Measurements from ENCODE around the gene NCKAP1.
"Not testable (repeated sequence)": the region's sequence is repeated elsewhere in the genome, so short reads cannot be mapped to it uniquely, and the experiment has no call there.

The NCKAP1 gene

DNA sequence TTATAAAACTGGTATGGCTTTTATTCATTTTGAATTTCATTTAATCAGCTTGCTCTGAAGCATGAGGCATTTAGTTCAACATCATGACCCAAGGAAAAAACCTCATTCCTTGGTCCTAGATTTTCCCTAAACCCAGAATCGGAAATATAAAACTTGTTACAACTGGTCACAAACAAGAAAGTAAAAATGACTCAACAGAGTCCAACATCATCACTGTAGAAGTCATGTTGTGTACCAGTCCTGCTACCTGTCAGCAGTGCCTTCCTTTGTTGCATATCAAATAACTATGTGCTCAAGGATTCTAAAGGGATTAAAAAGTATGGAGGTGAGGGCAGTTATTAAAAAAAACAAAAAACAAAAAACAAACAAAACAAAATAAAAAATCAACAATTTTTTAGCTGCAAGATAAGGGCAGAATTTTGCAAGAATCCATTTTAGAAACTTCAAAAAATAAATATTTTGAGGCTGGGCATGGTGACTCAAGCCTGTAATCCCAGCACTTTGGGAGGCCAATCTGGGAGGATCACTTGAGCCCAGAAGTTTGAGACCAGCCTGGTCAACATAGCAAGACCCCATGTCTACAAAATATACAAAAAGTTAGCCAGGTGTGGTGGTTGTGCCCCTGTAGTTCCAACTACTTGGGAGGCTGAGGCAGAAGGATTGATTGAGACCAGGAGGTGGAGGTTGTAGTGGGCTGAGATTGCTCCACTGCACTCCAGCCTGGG lies 18.4 kb downstream of the NCKAP1 start:
- DNase-seq = no peak
- intact Hi-C loops (cut with DNase I) = no loop called here

DNA sequence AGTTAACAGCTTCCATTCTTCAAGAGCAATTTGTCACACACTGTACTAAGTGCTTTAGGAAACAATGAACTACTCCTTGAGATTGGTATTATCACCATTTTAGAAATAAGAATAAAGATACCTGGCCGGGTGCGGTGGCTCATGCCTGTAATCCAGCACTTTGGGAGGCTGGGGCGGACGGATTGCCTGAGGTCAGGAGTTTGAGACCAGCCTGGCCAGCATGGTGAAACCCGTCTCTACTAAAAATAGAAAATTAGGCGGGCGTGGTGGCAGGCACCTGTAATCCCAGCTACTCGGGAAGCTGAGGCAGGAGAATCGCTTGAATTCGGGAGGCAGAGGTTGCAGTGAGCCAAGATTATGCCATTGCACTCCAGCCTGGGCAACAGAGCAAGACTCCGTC lies 20.4 kb downstream of the NCKAP1 start:
- DNase-seq; intact Hi-C loops (cut with DNase I): not testable (repeated sequence)

DNA sequence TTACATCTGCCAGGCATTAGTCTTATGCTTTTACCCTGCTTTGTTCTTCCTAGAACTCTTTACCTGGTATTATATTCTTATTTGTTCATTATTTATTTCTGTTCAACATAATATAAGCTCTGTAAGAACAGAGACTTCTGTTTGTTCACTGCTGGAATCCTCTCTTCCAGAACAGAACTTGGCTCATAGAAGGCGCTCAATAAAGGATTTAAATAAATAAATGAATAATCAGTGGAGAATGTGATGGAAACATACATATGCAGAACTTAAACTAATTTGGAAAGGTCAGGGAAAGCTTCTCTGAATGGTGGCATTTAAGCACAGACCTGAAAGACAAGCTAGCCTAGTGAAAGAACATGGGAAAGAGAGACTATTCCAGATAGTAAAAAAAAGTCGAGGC lies 24.3 kb downstream of the NCKAP1 start:
- intact Hi-C loops (cut with DNase I) = no loop called here
- DNase-seq = no peak

DNA sequence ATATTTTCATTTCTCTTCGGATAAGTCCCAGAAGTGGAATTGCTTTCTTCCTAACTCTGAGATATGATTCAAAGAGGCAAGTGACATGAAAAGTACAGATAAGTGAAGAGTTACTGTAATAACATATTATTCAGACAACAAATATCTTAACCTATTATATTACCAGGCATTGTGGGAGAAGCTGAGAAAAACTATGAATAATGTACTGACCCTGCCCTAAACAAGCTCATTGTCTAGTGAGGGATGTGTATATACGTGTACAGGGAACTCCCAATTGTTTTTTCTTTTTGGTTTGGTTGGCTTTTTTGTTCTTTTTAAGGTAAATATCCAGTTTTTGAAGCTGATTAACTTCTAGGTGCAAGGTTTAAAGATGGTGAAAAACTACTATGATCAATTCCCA lies 26.5 kb downstream of the NCKAP1 start:
- intact Hi-C loops (cut with DNase I) = no loop called here
- DNase-seq = no peak

DNA sequence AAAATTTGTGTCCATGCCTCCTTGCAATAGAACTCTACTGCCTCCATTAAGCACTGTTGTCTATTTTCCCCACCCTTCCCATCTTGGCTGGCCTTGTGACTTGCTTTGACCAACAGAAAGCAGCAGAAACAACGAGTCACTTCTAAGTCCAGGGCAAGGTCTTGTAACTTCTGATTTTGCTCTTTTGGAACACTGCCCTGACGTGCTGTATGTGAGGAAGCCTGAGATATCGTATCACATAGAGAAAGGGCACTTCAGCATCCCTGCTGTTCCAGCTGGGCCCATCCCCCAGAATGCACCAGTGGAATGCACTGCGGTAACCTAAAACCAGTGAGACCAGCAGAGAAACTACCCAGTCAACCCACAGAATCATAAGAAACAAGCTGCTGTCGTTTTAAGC lies 28.1 kb downstream of the NCKAP1 start:
- DNase-seq = no peak
- intact Hi-C loops (cut with DNase I) = no loop called here

DNA sequence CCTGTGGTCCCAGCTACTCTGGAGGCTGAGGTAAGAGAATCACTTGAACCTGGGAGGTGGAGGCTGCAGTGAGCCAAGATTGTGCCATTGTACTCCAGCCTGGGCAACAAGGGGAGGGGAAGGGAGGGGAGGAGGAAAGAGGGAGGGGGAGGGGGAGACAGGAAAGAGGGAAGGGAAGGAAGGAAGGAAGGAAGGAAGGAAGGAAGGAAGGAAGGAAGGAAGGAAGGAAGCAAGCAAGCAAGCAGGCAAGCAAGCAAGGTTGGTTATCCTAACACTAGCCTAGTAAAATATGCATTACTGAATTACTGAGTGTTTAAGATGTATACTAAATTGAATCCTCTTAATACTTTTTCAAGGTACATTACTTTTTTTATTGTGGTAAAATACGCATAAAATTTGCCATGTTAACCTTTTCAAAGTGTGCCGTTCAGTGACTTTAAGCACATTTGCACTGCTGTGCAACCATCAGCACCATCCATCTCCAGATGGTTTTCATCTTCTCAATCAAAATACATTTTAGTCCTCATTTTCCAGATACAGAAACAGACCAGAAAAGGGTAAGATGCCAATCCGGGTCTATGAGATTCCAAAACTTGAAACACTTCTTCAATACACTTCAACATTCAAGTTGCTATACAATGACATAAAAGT lies 28.9 kb downstream of the NCKAP1 start:
- intact Hi-C loops (cut with DNase I) = no loop called here

DNA sequence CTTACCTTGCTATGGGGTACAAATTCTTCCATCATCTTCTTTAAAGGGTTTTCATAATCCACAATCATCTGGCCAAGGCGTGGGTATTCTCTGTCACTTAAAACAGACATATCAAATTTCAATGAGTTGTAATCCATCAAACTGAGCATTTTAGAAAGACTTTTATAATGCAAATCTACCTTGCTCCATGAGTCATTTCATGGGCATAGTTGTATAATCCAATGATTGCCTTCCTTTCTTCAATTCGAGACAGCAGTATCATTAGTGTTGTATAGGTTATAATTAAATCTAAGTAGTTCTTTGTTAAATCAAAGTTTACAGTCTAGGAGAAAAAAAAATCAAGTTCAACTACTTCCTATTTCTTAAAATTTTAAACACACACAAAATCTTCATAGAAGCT lies 36.3 kb downstream of the NCKAP1 start:
- DNase-seq = no peak
- intact Hi-C loops (cut with DNase I) = no loop called here

More for the DNA sequence above, 28.9 kb downstream of the NCKAP1 start:
- no peak for DNase-seq

DNA sequence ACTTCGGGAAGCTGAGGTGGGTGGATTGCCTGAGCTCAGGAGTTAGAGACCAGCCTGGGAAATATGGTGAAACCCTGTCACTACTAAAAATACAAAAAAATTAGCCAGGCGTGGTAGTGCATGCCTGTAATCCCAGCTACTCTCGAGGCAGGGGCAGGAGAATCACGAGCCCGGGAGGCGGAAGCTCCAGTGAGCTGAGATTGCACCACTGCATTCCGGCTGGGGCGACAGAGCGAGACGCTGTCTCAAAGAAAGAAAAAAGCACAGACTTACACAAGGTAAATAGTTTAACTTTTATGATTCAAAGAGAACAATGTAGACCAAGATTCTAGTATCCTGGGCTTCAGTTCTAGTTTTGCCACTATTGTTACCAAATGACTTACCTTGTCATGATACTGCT lies 37.4 kb downstream of the NCKAP1 start:
- intact Hi-C loops (cut with DNase I) = no loop called here
- DNase-seq = no peak

DNA sequence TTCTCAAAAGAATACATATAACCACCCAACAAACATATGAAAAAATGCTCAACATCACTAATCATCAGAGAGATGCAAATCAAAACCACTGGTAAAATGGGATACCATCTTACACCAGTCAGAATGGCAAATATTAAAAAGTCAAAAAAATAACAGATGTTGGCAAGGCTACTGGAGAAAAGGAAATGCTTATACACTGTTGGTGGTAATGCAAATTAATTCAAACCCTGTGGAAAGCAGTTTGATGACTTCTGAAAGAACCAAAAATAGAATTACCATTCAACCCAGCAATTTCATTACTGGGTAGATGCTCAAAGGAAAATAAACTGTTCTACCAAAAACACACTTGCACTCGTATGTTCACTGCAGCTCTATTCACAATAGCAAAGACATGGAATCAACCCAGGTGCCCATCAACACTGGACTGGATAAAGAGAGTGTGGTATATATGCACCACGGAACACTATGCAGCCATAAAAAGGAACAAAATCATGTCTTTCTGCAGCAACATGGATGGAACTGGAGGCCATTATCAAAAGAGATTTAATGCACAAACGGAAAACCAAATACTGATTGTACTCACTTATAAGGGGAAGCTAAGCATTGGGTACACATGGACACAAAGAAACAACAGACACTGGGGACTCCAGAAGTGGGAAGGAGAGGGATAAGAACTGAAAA lies 38.8 kb downstream of the NCKAP1 start:
- DNase-seq = no peak
- intact Hi-C loops (cut with DNase I) = no loop called here

DNA sequence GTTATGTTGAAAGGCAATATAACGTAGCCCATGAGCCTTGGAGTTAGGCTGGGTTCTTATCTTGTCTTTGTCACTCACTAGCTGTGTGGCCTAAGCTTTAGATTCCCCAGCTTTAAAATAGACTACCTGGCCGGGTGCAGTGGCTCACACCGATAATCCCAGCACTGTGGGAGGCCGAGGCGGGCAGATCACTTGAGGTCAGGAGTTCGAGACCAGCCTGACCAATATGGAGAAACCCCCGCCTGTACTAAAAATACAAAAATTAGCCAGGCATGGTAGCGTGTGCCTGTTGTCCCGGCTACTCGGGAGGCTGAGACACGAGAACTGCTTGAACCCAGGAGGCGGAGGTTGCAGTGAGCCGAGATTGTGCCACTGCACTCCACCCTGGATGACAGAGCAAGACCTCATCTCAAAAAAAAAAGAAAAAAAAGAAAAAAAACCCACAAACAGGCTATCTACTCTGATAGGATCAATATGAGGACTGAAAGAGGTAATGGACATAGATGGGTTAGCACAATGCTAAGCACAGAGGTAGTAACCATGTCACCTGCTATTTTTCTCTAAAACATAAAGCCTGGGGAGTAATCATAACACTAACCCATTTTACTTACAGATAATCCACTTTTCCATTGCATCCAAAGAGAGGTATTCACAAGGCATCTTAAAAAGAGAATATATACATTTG lies 43.9 kb downstream of the NCKAP1 start:
- no peak for DNase-seq
- intact Hi-C loops (cut with DNase I) = no loop called here

DNA sequence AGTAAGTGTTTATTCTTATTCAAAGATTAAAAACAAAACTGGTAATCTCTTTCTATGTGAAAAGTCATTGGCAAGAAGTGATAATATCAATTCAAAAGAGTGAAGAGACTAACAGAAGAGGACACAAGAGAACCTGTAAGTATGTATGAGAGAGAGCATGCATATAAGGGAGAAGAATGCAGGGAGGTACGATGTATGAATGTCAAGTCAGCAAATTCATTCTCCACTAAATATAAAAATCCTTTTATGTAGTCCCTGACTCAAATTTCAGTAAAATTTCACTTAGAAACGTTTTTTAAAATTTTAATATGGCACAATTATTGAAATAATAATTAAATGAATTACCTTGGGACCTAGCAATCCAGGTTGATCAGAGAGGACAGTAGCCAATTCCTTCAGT lies 55.3 kb downstream of the NCKAP1 start:
- DNase-seq = no peak
- intact Hi-C loops (cut with DNase I) = no loop called here

DNA sequence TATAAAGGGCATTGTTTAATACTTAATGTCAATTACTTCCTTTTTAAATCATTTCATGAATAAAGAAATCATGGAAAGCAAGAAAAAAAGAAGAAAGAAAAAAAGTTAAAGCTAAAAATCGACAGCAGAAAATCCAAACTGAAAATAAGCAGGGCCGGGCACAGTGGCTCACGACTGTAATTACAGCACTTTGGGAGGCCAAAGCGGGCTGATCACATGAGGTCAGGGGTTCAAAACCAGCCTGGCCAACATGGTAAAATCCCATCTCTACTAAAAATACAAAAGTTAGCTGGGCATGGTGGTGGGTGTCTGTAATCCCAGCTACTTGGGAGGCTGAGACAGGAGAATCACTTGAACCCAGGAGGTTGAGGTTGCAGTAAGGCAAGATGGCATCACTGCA lies 56.8 kb downstream of the NCKAP1 start:
- intact Hi-C loops (cut with DNase I) = not testable (repeated sequence)
- peak in 3 of 42 donors; percentile 4 to 41 (median 6) for DNase-seq

DNA sequence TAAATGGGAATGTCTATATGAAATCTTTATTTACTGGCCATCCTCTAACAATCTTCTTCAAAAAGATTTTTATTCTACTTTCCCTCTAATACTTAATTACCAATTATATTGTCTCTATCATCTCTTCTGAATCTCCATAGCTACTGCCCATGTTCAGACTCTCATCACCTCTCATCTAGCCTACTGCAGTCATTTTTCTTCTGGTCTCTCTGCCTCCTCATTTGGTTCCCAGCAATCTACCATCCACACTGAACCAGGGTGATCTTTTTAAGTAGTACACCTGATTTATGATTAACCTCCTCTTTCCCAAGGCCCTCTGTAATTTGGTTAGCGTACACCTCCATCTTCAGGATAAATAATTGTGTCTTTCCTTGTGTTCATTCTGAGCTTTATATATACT lies 57.6 kb downstream of the NCKAP1 start:
- intact Hi-C loops (cut with DNase I) = no loop called here

DNA sequence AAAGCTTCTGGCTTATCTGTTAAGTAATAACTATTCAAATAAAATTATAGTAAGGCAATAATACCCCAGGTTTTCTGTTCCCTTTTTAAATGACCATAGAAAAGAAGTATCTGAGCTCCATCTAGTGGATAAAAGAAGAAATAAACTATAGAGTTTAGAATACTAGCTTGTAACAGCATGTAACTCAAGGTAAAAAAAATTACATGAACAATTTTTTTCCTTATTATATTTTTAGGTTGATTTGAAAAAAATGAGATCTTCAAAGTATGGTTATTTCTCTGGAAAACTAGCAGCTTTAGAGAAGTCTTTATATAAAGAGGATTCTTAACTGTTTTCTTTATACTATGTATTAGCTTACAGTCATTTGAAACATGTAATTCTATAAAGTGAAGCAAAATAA lies 58.1 kb downstream of the NCKAP1 start:
- intact Hi-C loops (cut with DNase I) = no loop called here
- no peak for DNase-seq

More for the DNA sequence above, 57.6 kb downstream of the NCKAP1 start:
- DNase-seq = no peak

DNA sequence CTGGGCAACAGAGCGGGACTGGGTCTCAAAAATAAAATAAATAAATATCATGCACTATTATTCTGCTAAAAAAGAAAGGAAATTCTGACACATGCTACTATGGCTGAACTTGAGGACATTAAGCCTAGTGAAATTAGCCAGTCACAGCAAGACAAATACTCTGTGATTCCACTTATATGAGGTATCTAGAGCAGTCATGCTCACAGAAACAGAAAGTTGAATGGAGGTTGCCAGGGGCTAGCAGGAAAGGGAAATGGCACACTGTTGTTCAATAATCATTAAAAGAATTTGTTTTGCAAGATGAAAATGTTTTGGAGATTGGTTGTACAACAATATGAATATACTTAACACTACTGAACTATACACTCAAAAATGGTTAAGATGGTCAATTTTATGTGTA lies 60.8 kb downstream of the NCKAP1 start:
- DNase-seq = no peak
- intact Hi-C loops (cut with DNase I) = loop anchor here (10.0 kb wide), 1 partner anchor 213 kb away; no protein-coding TSS in a partner anchor

DNA sequence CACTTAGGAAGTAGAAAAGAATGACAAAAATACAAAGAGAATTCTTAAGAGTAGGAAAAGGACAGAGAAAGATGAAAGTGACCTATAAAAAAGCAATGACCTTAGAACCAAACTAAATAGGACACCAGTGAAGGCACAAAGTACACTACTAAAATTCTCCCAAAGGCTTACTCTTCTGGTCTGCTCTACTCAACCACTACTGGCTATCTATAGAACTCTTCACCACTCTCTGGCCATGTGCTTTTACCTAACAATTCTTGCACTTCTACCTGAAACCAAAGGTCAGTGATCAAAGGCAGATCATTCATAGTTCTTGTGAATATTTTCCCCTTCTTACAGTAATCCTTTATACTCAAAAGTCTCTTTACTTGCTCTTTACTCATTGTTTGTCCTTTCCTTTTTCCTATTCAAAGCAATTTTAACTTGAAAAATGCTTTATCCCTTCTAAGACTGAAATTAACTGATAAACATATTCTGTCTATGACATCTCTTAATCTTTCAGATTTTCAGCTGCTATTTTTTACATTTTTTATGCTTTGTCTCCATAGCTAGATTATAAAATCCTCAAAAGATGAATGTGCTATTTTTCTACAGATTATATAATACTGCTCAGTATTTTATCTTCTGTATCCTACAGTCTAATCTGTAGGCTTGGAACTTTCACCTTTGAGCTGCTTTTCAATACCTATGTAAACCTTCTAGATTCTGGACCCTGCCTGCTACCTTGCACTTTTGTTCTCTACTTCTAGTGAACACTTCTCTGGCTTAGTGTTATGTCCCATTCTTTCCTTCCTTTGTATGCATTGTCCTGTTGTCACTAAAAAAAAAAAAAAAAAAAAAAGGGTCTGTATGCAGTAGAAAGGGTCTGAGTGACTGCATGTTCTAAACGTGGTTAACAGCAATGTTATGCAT lies 64.6 kb downstream of the NCKAP1 start:
- no peak for DNase-seq
- intact Hi-C loops (cut with DNase I) = loop anchor here (10.0 kb wide), 1 partner anchor 209 kb away; no protein-coding TSS in a partner anchor

DNA sequence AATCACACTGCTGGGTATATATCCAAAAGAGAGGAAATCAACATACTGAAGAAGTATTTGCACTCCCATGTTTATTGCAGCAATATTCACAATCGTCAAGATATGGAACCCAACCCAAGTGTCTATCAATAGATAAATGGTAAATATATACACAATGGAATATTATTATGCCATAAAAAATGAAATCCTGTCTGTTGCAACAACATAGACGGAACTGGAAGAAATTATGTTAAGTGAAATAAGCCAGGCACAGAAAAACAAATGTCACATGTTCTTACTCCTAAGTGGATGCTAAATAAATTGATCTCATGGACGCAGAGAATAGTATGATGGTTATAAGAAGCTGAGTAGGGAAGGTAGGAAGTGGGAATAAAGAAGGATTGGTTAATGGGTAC lies 65.7 kb downstream of the NCKAP1 start:
- intact Hi-C loops (cut with DNase I) = loop anchor here (10.0 kb wide), 1 partner anchor 208 kb away; no protein-coding TSS in a partner anchor

DNA sequence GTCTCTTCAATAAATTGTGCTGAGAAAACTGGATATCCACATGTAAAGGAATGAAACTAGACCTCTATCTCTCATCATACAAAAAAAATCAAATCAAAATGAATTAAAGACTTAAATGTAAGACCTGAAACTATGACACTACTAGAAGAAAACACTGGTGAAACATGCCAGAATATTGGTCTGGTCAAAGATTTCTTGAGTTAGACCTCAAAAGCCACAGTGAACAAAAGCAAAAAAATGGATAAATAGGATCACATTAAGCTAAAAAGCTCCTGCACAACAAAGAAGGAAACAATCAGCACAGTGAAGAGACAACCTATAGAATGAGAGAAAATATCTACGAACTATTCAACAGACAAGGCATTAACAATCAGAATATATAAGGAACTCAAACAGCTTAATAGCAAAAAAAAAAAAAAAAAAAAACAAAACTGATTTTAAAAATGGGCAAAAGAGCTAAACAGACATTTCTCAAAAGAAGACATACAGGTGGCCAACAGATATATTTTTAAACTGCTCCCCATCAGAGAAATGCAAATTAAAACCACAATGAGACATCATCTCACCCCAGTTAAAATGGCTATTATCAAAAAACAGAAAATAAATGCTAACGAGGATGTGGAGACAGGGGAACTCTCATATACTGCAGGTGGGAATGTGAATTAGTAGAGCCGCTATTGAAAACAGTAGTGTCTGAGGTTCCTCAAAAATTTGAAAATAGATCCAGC lies 66.3 kb downstream of the NCKAP1 start:
- no peak for DNase-seq
- intact Hi-C loops (cut with DNase I) = loop anchor here (10.0 kb wide), 1 partner anchor 207 kb away; no protein-coding TSS in a partner anchor

More for the DNA sequence above, 65.7 kb downstream of the NCKAP1 start:
- no peak for DNase-seq
